Frontal cortex (tissue), 4 donors: Measurements from ENCODE around the gene SHPK. TPM values are rescaled to one million over a fixed set of nuclear protein-coding genes. Genes with fewer than 3 reads are reported as not detected.
A peak's percentile ranks its signal among the peaks of the same experiment; 100 is the strongest.
"Not testable (repeated sequence)": the region's sequence is repeated elsewhere in the genome, so short reads cannot be mapped to it uniquely, and the experiment has no call there.

Experiments
- DNase-seq, 2 donors: peaks; one replicate each; pipeline ENCODE4 v3.0.0; 2012; ENCODE audit warnings: low spot score in 2 of 2
- FAIRE-seq: peaks from 2 replicates; lab custom pipeline; 2012; peaks lifted over from hg19 to GRCh38; lab: Jason Lieb, UNC
- total RNA-seq: library from RNA; depleted of rRNA; stranded (reverse); fragments of >200 nt; gene quantifications from one replicate; pipeline ENCODE4 v1.2.3, GENCODE V29; 2014
- donor health status: control.
- donor health status: control.
- donor health status: control.

The SHPK gene
- total RNA-seq, 1 donor from 2014 or later = 8.6 TPM

DNA sequence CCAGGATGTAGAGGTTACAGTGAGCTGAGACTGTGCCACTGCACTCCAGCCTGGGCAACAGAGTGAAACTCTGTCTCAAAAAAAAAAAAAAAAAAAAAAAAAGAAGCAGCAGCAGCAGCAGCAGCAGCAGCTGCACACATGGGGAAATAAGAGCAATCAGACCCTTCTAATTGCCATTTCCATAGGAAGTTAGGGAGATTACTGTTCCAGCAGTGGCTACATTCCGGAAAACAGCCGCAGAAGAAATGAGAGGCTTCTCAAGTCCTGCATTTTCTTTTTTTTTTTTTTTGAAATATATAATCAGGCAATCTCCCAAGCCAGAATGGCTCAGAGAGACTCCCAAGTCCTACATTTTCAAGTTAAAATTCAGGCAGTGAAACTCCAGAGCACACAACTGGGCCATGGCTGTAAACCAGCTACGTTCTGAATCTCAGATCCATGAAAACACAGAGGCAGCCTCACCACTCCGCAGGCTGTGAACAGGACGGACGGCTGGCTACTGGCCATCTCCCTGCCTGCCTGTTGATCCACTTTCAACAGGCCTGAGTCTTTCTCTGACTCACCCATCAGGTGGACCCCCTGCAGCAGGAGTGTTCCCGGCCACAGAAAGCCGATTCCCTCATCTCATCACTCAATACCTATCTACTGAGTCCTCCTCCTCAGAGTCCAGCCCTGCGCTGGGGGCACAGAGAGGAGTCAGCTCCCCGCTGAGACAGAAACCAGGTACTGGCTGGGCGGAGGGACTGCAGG lies 41.8 kb downstream of the SHPK start:
- FAIRE-seq (no peak), DNase-seq (peak; percentile 41 to 77)

DNA sequence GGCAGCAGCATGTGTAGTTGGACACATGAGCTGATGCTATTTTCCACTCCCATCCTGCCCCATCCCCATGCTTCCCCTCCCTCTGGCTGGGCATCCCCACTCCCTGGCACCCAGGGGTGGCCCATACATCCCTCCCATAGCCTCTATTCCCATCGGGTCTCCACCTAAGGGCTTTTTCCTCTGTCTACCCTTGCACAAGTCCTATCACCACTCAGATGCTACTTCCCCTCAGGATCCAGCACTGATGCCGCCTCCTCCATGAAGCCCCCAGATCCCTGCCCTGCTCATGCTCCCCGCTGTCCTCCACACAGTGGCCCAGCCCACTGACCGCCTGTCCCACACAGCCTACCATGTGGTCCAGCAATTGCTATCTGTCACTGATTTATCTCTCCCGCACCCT lies 42.7 kb downstream of the SHPK start:
- DNase-seq (no peak), FAIRE-seq (no peak)

DNA sequence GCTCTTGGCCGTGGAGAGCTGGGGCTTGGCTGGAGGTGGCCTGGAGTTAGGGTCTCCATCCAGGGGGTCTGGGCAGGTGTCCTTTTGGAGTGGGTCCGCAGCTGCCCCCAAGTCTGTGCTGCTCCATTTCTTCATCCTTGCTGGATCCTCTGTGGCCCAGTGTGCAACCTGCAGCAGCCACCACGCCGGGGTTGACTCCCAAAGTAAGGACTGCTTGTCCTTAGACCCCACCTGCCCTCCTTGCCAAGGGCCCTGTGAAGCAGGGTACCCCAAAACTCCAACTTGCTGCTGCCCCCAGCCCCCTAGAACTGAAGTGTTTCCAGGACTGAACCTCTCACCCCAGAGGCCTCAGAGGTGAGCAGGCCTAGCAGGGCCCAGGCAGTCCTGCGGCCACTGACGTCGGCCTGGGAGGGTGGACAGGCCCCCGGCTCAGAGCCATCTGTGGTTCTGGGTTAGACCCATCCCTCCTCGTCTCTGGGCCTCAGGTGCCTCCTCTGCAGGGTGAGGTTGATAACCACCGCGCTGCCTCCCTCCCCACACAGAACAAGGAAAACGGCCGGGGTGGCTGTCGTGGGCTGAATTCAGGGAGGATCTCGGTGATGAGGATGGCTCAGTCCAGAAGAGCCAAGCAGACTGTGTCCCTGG lies 43.7 kb downstream of the SHPK start:
- FAIRE-seq = no peak
- DNase-seq = no peak

DNA sequence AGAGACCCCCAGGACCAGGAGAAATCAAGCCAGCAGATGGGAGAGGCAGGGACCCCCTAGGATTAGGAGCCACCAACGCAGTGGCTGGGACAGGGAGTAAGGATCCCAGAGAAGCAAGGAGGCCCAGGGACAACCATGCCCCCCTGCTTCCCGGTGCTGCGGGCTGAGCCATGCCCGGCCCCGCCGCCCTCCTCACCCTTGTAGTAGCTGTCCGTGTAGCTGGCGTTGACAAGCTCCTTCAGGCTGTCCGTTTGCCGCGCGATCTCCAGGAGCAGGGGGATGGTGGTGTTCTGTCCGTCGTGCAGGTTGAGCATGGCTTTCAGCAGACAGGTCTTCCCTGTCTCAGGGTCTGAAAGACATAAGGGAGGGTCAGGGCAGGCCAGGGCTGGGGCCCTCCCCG lies 45.3 kb downstream of the SHPK start:
- DNase-seq = no peak

DNA sequence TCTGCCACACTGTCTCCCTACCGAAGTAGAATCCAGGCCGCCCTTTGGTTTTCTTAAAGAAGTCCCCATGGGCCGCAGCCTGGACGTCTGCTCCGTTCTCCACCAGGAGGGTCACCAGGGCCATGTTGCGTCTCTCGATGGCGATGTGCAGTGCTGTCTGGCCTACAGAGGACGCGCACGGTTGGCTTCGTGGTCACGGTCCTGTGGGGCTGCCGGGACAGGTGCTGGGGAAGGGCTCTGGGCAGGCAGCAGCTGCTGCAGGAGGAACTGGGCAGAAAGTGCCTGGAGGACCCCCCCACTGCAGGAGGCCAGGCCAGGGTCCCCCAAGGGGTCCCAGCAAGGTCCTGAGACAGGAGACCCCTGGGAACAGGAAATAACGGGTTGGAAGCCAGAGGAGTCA lies 45.8 kb downstream of the SHPK start:
- no peak for DNase-seq
- no peak for FAIRE-seq

More for the DNA sequence above, 45.3 kb downstream of the SHPK start:
- no peak for FAIRE-seq

DNA sequence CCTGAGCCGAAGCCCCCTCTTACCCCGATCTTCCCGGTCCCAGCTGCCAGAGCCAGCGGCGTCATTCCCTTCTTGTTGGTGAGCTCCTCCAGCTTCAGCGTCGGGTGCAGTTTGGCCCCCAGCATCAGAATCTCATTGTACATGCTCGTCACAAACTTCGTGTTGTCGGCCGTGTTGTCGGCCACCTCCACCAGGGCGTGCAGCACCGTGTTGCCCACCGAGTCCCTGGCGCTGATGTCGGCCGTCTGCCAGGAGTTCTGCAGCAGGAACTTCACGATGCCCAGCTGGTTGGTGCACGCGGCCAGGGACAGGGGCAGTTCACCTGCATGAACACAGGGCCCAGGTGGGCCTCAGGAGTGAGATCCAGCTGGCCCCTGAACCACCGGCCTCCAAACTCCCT lies 46.3 kb downstream of the SHPK start:
- no peak for DNase-seq
- FAIRE-seq = no peak

DNA sequence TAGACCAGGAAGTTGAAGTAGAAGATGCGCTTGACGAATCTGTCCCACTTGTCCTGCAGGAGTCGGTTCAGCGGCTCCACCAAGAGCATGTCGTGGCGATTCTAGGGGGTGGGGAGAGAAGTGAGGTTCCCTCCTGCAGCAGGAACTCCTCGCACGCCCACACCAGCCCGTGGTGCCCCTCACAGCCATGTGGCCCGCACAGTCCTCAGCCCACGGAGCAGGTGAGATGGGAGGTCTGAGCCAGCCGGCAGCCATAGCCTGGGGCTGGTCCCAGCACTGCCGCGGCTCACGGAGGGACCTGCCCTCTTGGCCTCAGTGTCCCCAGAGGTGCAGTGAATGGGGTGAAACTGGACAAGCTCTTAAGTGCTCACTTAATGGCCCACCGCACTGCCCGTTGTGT lies 50.2 kb downstream of the SHPK start:
- DNase-seq (no peak), FAIRE-seq (no peak)

DNA sequence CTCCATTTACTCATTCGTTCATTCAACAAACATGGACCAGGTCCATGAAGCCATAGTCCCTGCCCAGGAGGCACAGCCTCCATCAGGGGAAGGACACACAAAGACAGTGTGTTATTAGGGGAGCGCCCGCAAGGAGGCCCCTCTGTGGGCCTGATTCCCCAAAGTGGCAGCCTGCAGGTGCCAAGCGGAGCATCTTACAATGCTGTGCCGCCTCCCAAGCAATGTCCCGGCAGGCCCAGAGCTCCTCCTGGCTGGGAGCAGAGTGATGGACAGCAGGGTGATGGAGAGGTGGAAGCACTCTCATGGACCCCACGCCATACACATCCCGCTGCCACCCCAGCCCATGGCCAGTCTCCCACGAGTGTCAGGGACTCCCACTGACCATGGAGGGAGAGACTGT lies 52.6 kb downstream of the SHPK start:
- FAIRE-seq = no peak
- DNase-seq = no peak

DNA sequence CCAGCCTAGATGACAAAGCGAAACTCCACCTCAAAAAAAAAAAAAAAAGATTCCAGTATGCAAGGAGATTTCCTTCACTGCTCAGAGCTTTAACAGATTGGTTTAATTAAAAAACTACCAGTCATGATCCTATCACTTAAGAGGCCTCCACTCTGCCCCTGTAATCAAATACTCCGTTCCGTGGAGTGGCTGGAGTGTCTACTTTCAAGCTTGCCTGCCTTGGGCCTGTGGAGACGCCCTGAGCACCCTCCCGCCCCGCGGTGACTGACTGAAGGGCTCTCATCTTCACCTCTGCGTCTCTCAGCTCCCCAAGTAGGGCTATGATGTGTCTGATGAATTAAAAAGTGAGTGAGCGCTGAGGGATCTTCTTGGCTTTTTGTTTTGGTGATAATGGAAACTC lies 53.1 kb downstream of the SHPK start:
- FAIRE-seq = no peak
- no peak for DNase-seq

DNA sequence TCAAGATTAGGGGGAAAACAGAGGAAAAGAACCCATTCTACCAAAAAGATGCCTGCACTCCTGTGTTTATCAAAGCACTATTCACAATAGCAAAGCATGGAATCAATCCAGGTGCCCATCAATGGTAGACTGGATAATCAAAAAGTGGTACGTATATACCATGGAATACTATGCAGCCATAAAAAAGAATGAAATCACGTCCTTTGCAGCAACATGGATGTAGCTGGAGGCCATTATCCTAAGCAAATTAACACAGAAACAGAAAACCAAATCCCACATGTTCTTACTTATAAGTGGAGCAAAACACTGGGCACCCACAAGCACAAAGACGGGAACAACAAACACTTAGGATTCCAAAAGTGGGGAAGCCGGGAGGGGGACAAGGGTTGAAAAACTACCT lies 57.4 kb downstream of the SHPK start:
- not testable (repeated sequence) for DNase-seq, FAIRE-seq

DNA sequence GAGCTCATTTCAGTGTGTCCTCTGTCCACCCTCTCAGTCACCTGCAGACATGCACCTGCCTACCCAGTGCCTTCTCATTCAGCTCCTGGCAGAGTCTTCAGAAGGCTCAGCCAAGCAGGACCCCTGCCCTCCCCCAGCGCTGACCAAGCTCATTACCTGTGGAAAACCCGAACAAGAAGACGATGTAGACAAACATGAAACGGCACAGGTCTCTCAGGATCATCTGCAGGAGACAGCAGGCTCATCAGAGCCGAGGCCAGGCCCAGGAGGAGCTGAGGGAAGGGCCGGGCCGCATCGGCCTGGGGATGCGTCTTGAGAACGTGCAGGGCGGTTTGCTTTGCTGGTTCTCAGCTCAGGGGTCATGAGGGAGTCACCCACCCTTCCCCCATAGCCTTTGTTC lies 59.1 kb downstream of the SHPK start:
- no peak for FAIRE-seq
- no peak for DNase-seq

DNA sequence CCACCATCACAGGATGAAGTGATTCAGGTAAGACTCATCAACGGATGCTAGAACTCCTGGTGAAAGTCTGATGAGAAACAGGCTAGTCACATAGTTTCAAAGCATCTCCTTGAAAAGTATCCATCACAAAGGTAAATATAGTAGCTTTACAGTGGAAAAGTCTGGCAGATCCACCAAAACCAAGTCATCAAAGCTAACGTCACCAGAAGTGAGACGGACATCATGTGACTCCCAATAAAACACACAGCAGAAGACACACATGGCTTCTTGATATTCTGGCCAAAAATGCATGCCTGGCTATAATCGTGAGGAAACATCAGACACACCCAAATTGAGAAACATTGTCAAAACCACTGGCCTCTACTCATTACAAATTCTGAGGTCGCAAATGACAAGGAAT lies 60.5 kb downstream of the SHPK start:
- FAIRE-seq = no peak

DNA sequence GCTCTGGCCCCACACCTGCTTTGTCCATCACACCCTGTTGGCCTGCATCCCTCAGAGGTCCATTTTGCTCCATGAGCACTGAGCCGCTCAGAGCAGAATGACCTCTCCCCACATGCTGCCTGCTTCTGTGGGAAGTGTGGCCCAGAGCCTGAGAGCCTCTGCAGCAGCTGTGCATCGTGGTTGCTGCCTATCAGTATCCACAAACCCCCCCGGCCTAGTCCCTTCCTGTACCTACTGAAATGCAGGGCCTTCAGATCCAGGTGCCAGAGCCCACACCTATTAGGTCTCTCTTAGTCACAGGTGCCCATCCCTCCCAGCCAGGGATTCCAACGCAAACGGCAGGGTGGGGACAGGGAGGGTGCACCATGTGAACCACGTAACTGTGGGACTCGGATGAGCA lies 61.8 kb downstream of the SHPK start:
- FAIRE-seq (no peak), DNase-seq (no peak)

More for the DNA sequence above, 60.5 kb downstream of the SHPK start:
- DNase-seq = no peak

DNA sequence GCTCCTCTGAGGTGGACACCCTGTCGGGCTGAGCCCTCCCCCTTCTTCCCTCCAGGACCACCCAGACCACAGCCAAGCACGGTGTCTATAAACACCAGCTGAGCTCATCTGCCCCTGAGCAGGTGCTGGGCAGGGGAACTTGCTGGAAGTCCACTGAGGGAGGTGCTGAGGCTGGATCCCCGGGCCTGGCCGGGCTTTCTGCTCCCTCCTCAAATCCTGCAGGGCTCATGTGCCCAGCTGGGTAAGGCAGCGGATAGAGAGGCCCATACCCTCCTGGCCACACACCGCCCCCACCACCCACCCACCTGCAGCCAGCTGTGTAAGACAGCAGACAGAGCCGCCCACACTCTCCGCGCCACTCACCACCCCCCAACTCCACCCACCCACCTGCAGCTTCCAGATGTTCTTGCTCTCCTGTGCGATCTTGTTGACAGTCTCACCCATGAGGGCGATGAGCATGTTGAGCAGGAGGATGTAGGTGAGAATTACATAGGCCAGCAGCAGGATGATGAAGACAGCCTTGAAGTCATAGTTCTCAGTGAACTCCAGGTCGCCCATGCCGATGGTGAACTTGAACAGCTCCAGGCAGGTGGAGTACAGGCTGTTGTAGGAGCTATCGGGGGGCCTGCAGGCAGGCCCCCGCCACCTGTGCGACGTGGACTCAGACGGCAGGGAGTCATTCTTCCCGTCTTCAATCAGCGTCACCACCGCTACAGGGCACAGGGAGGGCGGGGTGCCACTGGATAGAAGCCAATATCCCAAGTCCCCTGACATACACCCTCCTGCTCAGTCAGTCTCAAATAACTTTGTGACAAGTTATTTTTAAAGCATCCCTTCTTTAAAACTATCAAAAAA lies 62.6 kb downstream of the SHPK start:
- FAIRE-seq (no peak), DNase-seq (no peak)

DNA sequence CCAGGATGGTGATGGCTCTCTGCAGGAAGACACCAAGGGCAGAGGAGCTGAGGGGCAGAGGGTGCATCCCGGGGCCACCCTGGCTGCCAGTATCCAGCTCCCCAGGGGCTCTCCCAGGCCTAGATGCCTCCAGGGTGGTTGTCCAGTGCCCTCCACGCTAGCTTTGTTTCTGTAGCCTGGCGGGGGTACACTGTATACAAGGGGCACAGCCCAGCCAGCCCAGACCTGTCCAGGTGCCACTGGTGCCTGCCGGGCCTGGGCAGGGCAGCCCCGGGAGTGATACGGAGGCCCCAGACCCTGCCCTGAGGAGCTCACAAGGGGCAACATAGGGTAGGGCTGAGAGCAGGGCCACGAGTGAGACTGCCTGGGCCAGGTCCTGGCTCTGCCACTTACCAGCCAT lies 63.8 kb downstream of the SHPK start:
- DNase-seq (no peak), FAIRE-seq (no peak)

DNA sequence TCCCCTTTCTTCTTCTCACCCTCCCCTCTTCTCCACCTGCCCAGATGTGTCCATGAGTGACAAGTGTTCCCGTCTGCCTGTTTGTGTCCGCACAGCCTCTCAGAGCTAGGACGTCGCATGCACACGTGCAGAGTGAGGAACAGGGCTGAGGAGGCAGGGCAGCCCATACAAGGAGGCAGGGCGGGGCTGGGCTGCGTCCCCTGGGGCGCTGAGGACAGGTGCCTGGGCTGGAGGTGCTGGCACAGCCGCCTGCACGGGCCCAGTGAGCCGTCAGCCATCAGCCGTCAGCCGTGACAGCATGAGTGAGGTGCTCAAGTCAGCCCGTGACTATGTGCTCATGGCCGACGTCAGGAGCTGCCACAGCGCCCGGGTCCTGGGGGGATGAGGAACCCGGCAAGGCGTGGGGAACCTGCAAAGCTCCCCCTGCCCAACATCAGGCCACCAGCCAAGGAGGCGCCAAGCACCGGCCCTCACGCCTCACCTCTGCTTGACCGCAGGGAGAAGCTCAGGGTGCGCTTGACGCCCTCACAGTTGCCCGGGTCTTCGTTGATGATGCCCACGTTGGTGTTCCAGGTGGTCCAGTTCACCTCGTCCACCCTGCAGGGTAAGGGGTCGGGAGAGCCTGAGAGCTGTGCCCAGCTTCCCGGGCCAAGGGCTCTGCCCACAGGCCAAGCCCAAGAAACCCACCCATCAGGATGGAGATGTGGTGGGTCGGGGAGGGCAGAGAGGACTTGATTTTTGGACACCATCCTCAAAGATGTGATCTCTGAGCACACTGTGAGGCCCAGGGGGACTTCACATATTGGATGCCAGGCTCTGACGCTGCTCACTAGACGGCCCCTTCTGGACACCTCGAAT lies 64.8 kb downstream of the SHPK start:
- FAIRE-seq = no peak
- no peak for DNase-seq

DNA sequence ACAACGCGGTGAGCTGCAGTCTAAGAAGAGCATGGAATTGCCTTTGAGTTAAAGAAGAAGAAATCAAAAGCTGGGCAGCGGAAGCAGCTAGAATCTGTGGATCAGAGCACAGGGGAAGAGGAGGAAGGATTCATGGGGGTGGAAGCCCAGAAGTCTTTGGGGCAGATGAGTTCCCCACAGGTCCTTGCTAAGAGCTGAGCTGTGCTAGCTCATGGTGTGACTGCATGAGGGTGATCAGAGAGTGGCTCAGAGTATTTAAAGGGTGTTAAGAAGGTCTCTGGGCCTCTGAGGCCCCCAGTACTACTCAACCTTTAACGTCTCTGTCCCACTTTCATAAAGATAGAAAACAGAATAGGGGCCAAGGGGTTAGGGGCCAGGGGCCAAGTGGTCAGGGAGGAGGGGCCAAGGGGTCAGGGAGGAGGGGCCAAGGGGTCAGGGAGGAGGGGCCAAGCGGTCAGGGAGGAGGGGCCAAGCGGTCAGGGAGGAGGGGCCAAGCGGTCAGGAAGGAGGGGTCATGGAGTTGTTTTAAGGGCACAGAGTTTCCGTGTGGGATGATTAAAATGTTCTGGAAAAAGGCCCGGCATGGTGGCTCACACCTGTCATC lies 66.4 kb downstream of the SHPK start:
- DNase-seq = no peak
- FAIRE-seq = no peak

DNA sequence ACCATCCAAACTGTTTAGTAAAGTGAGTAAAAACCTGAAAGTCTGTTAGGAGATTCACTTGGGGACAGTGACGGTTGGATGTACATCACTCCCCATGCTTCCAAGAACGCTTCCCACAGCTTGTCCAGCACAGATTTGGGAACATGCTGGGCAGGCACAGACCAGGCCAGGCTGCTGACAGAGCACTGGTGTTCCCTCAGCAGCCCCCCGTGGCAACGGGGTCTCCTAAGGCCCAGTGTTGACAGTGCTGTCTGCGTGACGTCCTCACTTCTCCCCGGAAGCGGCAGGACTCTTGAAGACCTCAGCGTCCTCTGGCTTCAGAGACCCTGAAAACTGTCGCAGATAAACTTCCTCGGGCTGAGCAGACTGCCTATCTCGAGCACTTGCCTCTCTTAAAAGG lies 69.5 kb downstream of the SHPK start:
- no peak for DNase-seq

DNA sequence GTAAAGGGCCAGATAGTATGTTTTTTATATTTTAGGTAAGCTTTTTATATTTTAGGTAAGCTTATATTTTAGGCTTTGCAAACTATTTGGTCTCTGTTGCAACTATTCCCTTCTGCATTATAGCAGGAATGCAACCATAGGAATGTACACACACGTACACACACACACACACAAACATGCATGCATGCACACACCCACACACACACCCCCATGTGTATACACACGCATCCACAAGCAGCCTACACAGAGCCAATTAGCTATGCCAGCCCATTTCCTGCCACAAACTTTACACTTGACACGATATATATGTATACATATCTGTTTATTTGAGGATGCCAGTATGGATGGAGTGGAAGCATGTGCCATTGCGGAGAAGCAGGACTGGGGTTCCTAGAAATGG lies 70.9 kb downstream of the SHPK start:
- FAIRE-seq = no peak
- no peak for DNase-seq

More for the DNA sequence above, 69.5 kb downstream of the SHPK start:
- no peak for FAIRE-seq
